GM23338 (cell line): ENCODE data around the gene SLC25A47. TPM values are rescaled to one million over a fixed set of nuclear protein-coding genes. Genes with fewer than 3 reads are reported as not detected.

ENCODE experiments used
- ATAC-seq: fragments of 200-7000 bp; cut with Tn5 transposase; 3 replicates; pipeline ENCODE4 v1.9.1; 2020
- DNase-seq: peaks from one replicate; pipeline ENCODE4 v3.0.0-alpha.2; 2015; ENCODE audit warnings: low spot score
- H2AFZ ChIP-seq: fragments of 200-600 bp; sonication (generic); 2 replicates; pipeline ENCODE4 v1.8.0; 2016; ENCODE audit warnings: antibody characterized with exemption, mild to moderate bottlenecking, moderate library complexity
- H3F3A ChIP-seq: fragments of 200-600 bp; sonication (generic); replicated peaks from 2 replicates; pipeline ENCODE4 v1.8.0; 2017; ENCODE audit warnings: antibody characterized with exemption, mixed run types, low read depth
- H3K27ac ChIP-seq: fragments of 200-600 bp; sonication (generic); 2 replicates; pipeline ENCODE4 v1.6.1; 2016; ENCODE audit warnings: low read depth
- H3K27me3 ChIP-seq: fragments of 200-600 bp; sonication (generic); 2 replicates; pipeline ENCODE4 v1.8.0; 2016; ENCODE audit warnings: mild to moderate bottlenecking, mixed run types, moderate library complexity; ENCODE audit not compliant: insufficient read depth
- H3K36me3 ChIP-seq: fragments of 200-600 bp; sonication (generic); 2 replicates; pipeline ENCODE4 v1.8.0; 2016; ENCODE audit warnings: mild to moderate bottlenecking; ENCODE audit not compliant: insufficient read depth
- H3K4me1 ChIP-seq: fragments of 200-600 bp; sonication (generic); 2 replicates; pipeline ENCODE4 v1.8.0; 2016; ENCODE audit warnings: mild to moderate bottlenecking, moderate library complexity; ENCODE audit not compliant: insufficient read depth
- H3K4me2 ChIP-seq: fragments of 200-600 bp; sonication (generic); 2 replicates; pipeline ENCODE4 v1.7.1; 2017; ENCODE audit warnings: mixed run types
- H3K4me3 ChIP-seq: fragments of 200-600 bp; sonication (generic); 2 replicates; pipeline ENCODE4 v1.6.1; 2016; ENCODE audit warnings: mixed run types
- H3K79me2 ChIP-seq: fragments of 200-600 bp; sonication (generic); replicated peaks from 2 replicates; pipeline ENCODE4 v1.8.0; 2017; ENCODE audit warnings: mild to moderate bottlenecking; ENCODE audit not compliant: insufficient read depth
- H3K9me2 ChIP-seq: fragments of 200-600 bp; sonication (generic); 2 replicates; pipeline ENCODE4 v1.8.0; 2017; ENCODE audit not compliant: insufficient read depth
- H4K20me1 ChIP-seq: fragments of 200-600 bp; sonication (generic); replicated peaks from 2 replicates; pipeline ENCODE4 v1.8.0; 2017; ENCODE audit warnings: mild to moderate bottlenecking; ENCODE audit not compliant: insufficient read depth
- H3K27ac Mint-ChIP-seq: 2 replicates; pipeline ENCODE4 v1.8.0; 2020; ENCODE audit warnings: inconsistent platforms, mild to moderate bottlenecking, moderate library complexity, mixed read lengths
- H3K27me3 Mint-ChIP-seq: 3 replicates; pipeline ENCODE4 v1.8.0; 2022; ENCODE audit warnings: low read depth, mild to moderate bottlenecking, moderate library complexity, mixed read lengths, inconsistent platforms; ENCODE audit not compliant: insufficient read depth, poor library complexity
- H3K36me3 Mint-ChIP-seq: 3 replicates; pipeline ENCODE4 v1.8.0; 2021; ENCODE audit warnings: low read depth, mild to moderate bottlenecking, inconsistent platforms, moderate library complexity, mixed read lengths
- H3K4me1 Mint-ChIP-seq: 3 replicates; pipeline ENCODE4 v1.8.0; 2020; ENCODE audit warnings: mild to moderate bottlenecking, inconsistent platforms, mixed read lengths
- H3K4me3 Mint-ChIP-seq: 3 replicates; pipeline ENCODE4 v1.8.0; 2021; ENCODE audit warnings: moderate library complexity, mild to moderate bottlenecking, inconsistent platforms, mixed read lengths
- H3K9me3 Mint-ChIP-seq: 3 replicates; pipeline ENCODE4 v1.8.0; 2020; ENCODE audit warnings: moderate library complexity, mild to moderate bottlenecking, inconsistent platforms, mixed read lengths
- CREB1 ChIP-seq: fragments of 250-450 bp; sonication (Bioruptor Pico); IDR thresholded peaks from 2 replicates; pipeline ENCODE4 v1.5.0; 2020; ENCODE audit warnings: low read depth, mild to moderate bottlenecking, moderate library complexity
- CTCF ChIP-seq, 2 experiments: fragments of 200-600 bp in 1 of 2; sonication (generic) in 1 of 2; conservative IDR thresholded peaks; 2 replicates each; pipeline versions ENCODE4 v1.5.1 to v1.6.1; 2016 to 2017; ENCODE audit warnings: antibody characterized with exemption in 2 of 2, low read depth in 2 of 2, mild to moderate bottlenecking in 2 of 2, moderate library complexity in 1 of 2
- EZH2 ChIP-seq: fragments of 200-600 bp; sonication (generic); IDR thresholded peaks from one replicate; pipeline ENCODE4 v1.8.0; 2017; ENCODE audit warnings: antibody characterized with exemption, mild to moderate bottlenecking, low read depth; ENCODE audit not compliant: unreplicated experiment
- EZH2phosphoT487 ChIP-seq: fragments of 200-600 bp; sonication (generic); IDR thresholded peaks from one replicate; pipeline ENCODE4 v1.8.1; 2018; ENCODE audit warnings: antibody characterized with exemption; ENCODE audit not compliant: unreplicated experiment
- JUNB ChIP-seq: IDR thresholded peaks from one replicate; pipeline ENCODE4 v1.6.1; 2016; ENCODE audit warnings: antibody characterized with exemption; ENCODE audit not compliant: unreplicated experiment
- NANOG ChIP-seq: IDR thresholded peaks from 2 replicates; pipeline ENCODE4 v1.6.1; 2016; ENCODE audit warnings: antibody characterized with exemption, borderline replicate concordance
- POLR2AphosphoS5 ChIP-seq: IDR thresholded peaks from 2 replicates; pipeline ENCODE4 v1.6.1; 2016; ENCODE audit warnings: antibody characterized with exemption, low read depth
- REST ChIP-seq: IDR thresholded peaks from one replicate; pipeline ENCODE4 v1.6.1; 2018; ENCODE audit warnings: antibody characterized with exemption; ENCODE audit not compliant: unreplicated experiment
- STAT1 ChIP-seq: IDR thresholded peaks from one replicate; pipeline ENCODE4 v1.6.1; 2016; ENCODE audit warnings: antibody characterized with exemption; ENCODE audit not compliant: unreplicated experiment
- ZNF114 ChIP-seq: fragments of 250-450 bp; sonication (Bioruptor Pico); IDR thresholded peaks from 2 replicates; pipeline ENCODE4 v1.5.0; 2020; ENCODE audit warnings: mild to moderate bottlenecking, moderate library complexity
- ZNF331 ChIP-seq: fragments of 250-450 bp; sonication (Bioruptor Pico); IDR thresholded peaks from 2 replicates; pipeline ENCODE4 v1.5.0; 2020; ENCODE audit warnings: low read depth, mild to moderate bottlenecking, moderate library complexity
- ZNF462 ChIP-seq: fragments of 250-450 bp; sonication (Bioruptor Pico); IDR thresholded peaks from 2 replicates; pipeline ENCODE4 v1.5.0; 2020; ENCODE audit warnings: mild to moderate bottlenecking, moderate library complexity
- polyA plus RNA-seq: library from polyadenylated mRNA; unstranded; fragments of >200 nt; fragmentation: Nextera tagmentation; extraction: Ambion mirVana; gene quantifications from 2 replicates; pipeline ENCODE4 v1.2.1, GENCODE V29; 2016
- total RNA-seq: library from RNA; depleted of rRNA; stranded (reverse); fragments of >200 nt; shearing (Covaris generic); gene quantifications from 2 replicates; pipeline ENCODE4 v1.2.3, GENCODE V29; 2014
- TF ChIP-seq, protein P1 (sequence below): IDR thresholded peaks from 2 replicates; pipeline ENCODE4 v1.6.1; 2016; ENCODE audit warnings: antibody characterized with exemption

The SLC25A47 gene
- total and polyA plus RNA-seq, 2 experiments from 2014 or later = not detected

GRCh38 chr14:100330007-100330344, 6.8 kb downstream of the SLC25A47 start:
- Histone ChIP-seq H4K20me1 (no peaks in the 10 kb centered on the region; the same call in 1 of the 2 replicates), H3K79me2 (no peaks in the 10 kb centered on the region), H3K27me3 (no peaks in the 10 kb centered on the region), H3K36me3 (no peaks in the 10 kb centered on the region), H3K9me2 (no peaks in the 10 kb centered on the region), H2AFZ (no peak overlapping the region), H3K4me3 (no peak overlapping the region), H3K27ac (no peak overlapping the region), H3K4me1 (no peaks in the 10 kb centered on the region), H3K4me2 (no peak overlapping the region), H3F3A (no peaks in the 10 kb centered on the region)
- ATAC-seq (no peak), DNase-seq (no peak)
- Mint-ChIP-seq H3K36me3 (peaks cover 13% of the 10 kb centered on the region), H3K4me3 (no peak overlapping the region), H3K27me3 (no peaks in the 10 kb centered on the region), H3K4me1 (0 out of 3 replicates have a peak, but pooled peaks cover 5% of the 10 kb centered on the region), H3K9me3 (no peaks in the 10 kb centered on the region), H3K27ac (no peak overlapping the region)
- TF ChIP-seq STAT1 (no peak), CTCF (conservative IDR thresholded peaks at IDR 0.05; ENCODE audit: low read depth in 2 of 2) (no peak), ZNF331 (CRISPR knock-in tag) (no peak), JUNB (no peak), EZH2phosphoT487 (no peak), ZNF114 (no peak), EZH2 (no peak), REST (no peak), CREB1 (no peak), POLR2AphosphoS5 (no peak), ZNF462 (CRISPR knock-in tag) (no peak), NANOG (no peak)
- TF ChIP-seq, protein P1, sequence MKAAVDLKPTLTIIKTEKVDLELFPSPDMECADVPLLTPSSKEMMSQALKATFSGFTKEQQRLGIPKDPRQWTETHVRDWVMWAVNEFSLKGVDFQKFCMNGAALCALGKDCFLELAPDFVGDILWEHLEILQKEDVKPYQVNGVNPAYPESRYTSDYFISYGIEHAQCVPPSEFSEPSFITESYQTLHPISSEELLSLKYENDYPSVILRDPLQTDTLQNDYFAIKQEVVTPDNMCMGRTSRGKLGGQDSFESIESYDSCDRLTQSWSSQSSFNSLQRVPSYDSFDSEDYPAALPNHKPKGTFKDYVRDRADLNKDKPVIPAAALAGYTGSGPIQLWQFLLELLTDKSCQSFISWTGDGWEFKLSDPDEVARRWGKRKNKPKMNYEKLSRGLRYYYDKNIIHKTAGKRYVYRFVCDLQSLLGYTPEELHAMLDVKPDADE = no peak
